HFF-Myc (cell line): ENCODE data around the gene TOX2.

Source experiments
- DNase-seq: peaks from one replicate; pipeline ENCODE4 v3.0.0-alpha.2; 2011; ENCODE audit warnings: low read depth; ENCODE audit errors: extremely low read depth
- H3K4me3 ChIP-seq: replicated peaks from 2 replicates; pipeline ENCODE4 v1.5.1; 2011; ENCODE audit warnings: low read depth, mild to moderate bottlenecking, control low read depth, low read length
- CTCF ChIP-seq: IDR thresholded peaks from 2 replicates; pipeline ENCODE4 v1.5.1; 2012; ENCODE audit warnings: mild to moderate bottlenecking, low read depth, low read length, control low read depth; ENCODE audit errors: missing control alignments

The TOX2 gene

DNA sequence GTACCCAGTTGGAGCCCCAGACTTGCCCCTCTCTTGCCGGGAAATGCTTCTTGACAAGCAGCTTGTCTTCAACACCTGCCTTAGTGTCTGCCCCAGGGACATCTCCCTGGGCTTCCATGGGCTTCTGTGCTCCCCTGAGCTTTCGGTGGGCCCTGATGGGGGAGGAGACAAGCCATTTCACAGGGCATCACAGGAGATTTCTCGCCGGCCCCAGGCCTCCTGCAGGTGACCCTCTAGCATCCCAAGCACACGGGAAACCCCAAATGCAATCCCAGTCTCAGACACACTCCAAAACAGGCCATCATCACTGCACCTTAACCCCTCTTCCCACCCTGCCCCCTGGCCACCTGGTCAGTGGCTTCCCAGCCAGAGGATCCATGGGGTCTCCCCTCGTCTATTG is 197.8 kb downstream of the TOX2 start:
- no peak for TF ChIP-seq CTCF
- H3K4me3 ChIP-seq: no peak overlapping the region
- no peak for DNase-seq

DNA sequence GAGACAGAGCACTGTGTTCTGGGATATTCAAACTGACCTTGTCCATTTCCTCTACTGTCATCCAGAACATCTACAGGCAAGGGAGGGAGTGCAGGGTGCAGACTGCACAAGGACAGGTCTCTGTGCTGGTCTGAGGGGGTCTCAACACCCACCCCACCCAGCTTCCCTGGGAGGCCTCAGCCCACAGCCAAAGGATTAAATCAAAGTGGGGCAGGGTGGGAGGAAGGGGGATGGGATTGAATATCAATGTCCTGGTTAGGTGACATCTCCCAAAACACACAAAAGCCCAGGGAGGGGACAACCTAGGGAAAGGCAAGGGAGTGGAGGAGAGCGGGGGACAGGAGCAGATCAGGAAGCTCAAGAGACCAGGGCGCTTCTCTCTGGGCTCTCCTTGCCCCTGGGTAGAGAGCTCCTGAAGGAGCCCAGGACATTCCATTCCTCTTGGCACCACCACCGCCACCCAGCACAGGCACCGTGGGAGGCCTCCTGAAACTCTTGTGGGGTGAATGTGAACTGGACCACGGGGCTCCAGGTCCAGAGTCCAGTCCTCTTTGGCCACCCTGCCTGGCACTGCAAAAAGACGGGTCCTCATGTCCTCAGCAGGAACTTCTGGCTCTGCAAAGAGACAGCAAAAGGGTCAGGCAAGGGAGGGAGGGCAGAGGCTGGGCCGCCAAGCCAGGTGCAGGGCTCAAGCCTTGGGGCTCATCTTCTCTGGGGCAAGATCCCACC is 198.4 kb downstream of the TOX2 start:
- no peak for DNase-seq
- TF ChIP-seq CTCF: no peak
- H3K4me3 ChIP-seq: no peak overlapping the region

- no peak for TF ChIP-seq CTCF
- DNase-seq: no peak
- no peak overlapping the region for H3K4me3 ChIP-seq
These were observed 199.1 kb downstream of the TOX2 start for GRCh38 chr20:44113618-44114376.

DNA sequence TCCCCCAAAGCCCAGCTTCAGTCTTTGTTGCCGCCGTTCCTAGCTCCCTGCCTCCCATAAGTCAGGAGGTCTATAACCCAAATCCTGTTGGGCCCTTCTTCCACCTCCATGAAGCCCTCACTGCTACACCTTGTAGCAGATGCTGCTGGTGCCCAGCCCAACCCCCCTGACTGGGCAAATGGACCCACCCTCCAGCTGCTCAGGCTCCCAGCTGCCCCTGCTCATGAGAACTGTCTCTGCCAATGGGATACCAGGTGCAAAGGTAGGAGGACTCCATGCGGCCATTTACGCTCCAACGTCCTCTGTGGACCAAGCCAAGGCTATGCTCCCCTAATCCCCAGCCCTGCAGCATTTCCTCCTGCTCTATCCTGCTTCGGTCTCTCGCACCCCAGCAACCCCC is 200.5 kb downstream of the TOX2 start:
- no peak for TF ChIP-seq CTCF
- DNase-seq: no peak
- H3K4me3 ChIP-seq: no peak overlapping the region

GRCh38 chr20:44115762-44116644 is 201.4 kb downstream of the TOX2 start:
- no peak for DNase-seq
- H3K4me3 ChIP-seq: no peak overlapping the region
- no peak for TF ChIP-seq CTCF

DNA sequence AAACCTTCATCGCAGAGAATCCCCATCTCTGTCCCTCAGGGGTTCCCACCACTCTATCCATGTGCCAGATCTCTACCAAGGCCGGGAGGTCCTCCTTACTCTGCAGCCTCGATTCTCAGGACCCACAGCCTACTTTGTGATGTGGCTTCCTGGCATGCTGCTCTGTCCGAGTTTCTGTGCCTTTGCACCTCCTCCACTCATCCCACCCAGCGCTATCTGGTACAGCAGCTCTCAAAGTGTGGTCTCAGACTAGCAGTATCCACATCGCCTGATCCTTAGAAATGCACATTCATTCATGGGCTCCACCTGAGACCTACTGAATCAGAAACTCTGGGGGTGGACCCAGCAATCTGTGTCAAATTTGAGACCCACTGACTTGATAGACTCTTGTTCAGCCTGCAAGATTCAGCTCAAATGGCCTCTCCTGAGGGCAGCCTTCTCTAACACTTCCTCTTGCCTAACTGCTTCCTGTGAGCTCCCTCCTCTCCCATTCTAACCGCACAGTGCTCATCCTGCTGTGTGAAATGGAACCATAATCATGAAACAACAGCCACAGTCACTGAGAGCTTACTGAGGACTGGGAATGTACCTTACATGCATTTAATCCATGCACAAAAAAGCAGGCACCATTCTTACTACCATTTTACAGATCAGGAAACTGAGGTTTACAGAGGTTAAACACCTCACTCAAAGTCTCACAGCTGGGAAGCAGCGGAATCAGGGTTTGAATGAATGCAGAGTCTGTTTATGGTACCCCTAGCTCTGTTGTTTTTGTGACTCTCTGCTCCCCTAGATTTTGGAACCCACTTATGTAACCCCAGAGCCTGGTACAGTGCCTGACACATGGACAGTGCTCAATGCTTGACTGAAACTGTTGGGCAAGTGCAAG is 202.9 kb downstream of the TOX2 start:
- no peak for TF ChIP-seq CTCF
- DNase-seq: no peak
- no peak overlapping the region for H3K4me3 ChIP-seq
